ENCODE results near the gene LATS1.

- TF ChIP-seq CTCF (IDR thresholded peaks at IDR 0.05) (no peak), EP300 (IDR thresholded peaks at IDR 0.05) (no peak)
Observed at GRCh38 chr6:149681209-149681608, 36.7 kb downstream of the LATS1 start.
